Spleen (tissue), 11 donors: ENCODE results near the gene PTPRN2. TPM values are rescaled to one million over a fixed set of nuclear protein-coding genes. Genes with fewer than 3 reads are reported as not detected.
A peak's percentile ranks its signal among the peaks of the same experiment; 100 is the strongest.

Source experiments
- DNase-seq: peaks from one replicate; pipeline ENCODE4 v3.0.0-alpha.2; 2020
- H3K27ac ChIP-seq, 8 donors: fragments of 200-600 bp; sonication (generic) in 7 of 8; 1 replicate in 4 of 8; 2 replicates in 4 of 8; pipeline versions ENCODE4 v1.5.0 to v1.8.0; 2016 to 2021; ENCODE audit warnings: inconsistent platforms in 4 of 8, mild to moderate bottlenecking in 4 of 8, moderate library complexity in 1 of 8
- H3K27me3 ChIP-seq, 7 donors: fragments of 200-600 bp; sonication (generic) in 6 of 7; replicated peaks in 1 of 7; 1 replicate in 4 of 7; 2 replicates in 3 of 7; pipeline versions ENCODE4 v1.5.0 to v1.8.0; 2016 to 2021; ENCODE audit warnings: inconsistent platforms in 3 of 7, mild to moderate bottlenecking in 1 of 7
- H3K36me3 ChIP-seq, 6 donors: fragments of 200-600 bp; sonication (generic) in 5 of 6; 1 replicate in 4 of 6; 2 replicates in 2 of 6; pipeline versions ENCODE4 v1.5.0 to v1.8.0; 2016 to 2021; ENCODE audit warnings: inconsistent platforms in 2 of 6
- H3K4me1 ChIP-seq, 6 donors: fragments of 200-600 bp; sonication (generic) in 5 of 6; 1 replicate in 3 of 6; 2 replicates in 3 of 6; pipeline versions ENCODE4 v1.5.0 to v1.8.0; 2016 to 2021; ENCODE audit warnings: inconsistent platforms in 3 of 6
- H3K4me3 ChIP-seq, 8 donors: fragments of 200-600 bp; sonication (generic) in 7 of 8; 1 replicate in 4 of 8; 2 replicates in 4 of 8; pipeline versions ENCODE4 v1.5.0 to v1.8.0; 2016 to 2021; ENCODE audit warnings: inconsistent platforms in 4 of 8, mild to moderate bottlenecking in 4 of 8, moderate library complexity in 2 of 8
- H3K9me3 ChIP-seq, 8 donors: fragments of 200-600 bp; sonication (generic) in 7 of 8; 1 replicate in 4 of 8; 2 replicates in 4 of 8; pipeline versions ENCODE4 v1.5.0 to v1.8.0; 2016 to 2021; ENCODE audit warnings: inconsistent platforms in 4 of 8
- POLR2A ChIP-seq, 3 donors: fragments of 450-650 bp; IDR thresholded peaks; one replicate each; pipeline ENCODE4 v1.5.1; 2017; ENCODE audit warnings: antibody characterized with exemption in 3 of 3, mild to moderate bottlenecking in 1 of 3
- POLR2AphosphoS5 ChIP-seq, 3 donors: sonication (generic); formaldehyde crosslinking; IDR thresholded peaks; one replicate each; pipeline ENCODE4 v1.5.1; 2017; ENCODE audit warnings: antibody characterized with exemption in 3 of 3
- WGBS, 5 donors: extraction: QIAGEN DNeasy Blood & Tissue Kit in 3 of 5; methylation state at CpG; one replicate each; pipeline versions ENCODE4 v1.1.5 to v1.1.7; 2013 to 2018; 5-methylcytosine and 5-hydroxymethylcytosine counted together
- intact Hi-C: fragments of 100-400 bp; cut with DNase I; formaldehyde crosslinking; loops from one replicate; pipeline ENCODE4 v1.15.0; 2023; ENCODE audit warnings: low total_unique reads
- polyA plus RNA-seq, 3 donors: library from polyadenylated mRNA; stranded (reverse); fragments of 200-250 nt; gene quantifications; one replicate each; pipeline ENCODE4 v1.2.1, GENCODE V29; 2013
- total RNA-seq, 7 donors: library from RNA; depleted of rRNA in 3 of 7; stranded (reverse); fragments of >200 nt in 3 of 7; fragmentation: NEBNext Ultra II Directional in 4 of 7; extraction: Animal tissue kit (Norgen Biotek cat#: 25700) in 4 of 7; gene quantifications; one replicate each; pipeline versions ENCODE4 v1.1.0 to v1.2.1, GENCODE V29; 2016 to 2021
- TF ChIP-seq, protein P1 (sequence below), 11 experiments: fragments of 200-600 bp in 7 of 11; fragments of 450-650 bp in 4 of 11; sonication (generic) in 4 of 11; IDR thresholded peaks in 8 of 11; conservative IDR thresholded peaks in 3 of 11; 1 replicate in 7 of 11; 2 replicates in 4 of 11; pipeline versions ENCODE4 v1.4.0 to v1.8.0; 2016 to 2021; ENCODE audit warnings: antibody characterized with exemption in 11 of 11, inconsistent platforms in 4 of 11, mild to moderate bottlenecking in 1 of 11
- donor health status: healthy with polysubstance abuse.
- donor health status: DM: no; HTN: no; CAD: no; lungs with moderate emphysema.
- donor health status: DM: no; HTN: no; CAD: no.
- donor health status: Bipolar disorder and iron deficiency.
- donor health status: healthy.
- donor health status: DM: no; HTN: no; CAD: no.
- donor health status: DM: yes; HTN: yes; CAD: no.

The PTPRN2 gene
- total and polyA plus RNA-seq, 10 donors: 7.0 to 22.8 (median 16.8) TPM

DNA sequence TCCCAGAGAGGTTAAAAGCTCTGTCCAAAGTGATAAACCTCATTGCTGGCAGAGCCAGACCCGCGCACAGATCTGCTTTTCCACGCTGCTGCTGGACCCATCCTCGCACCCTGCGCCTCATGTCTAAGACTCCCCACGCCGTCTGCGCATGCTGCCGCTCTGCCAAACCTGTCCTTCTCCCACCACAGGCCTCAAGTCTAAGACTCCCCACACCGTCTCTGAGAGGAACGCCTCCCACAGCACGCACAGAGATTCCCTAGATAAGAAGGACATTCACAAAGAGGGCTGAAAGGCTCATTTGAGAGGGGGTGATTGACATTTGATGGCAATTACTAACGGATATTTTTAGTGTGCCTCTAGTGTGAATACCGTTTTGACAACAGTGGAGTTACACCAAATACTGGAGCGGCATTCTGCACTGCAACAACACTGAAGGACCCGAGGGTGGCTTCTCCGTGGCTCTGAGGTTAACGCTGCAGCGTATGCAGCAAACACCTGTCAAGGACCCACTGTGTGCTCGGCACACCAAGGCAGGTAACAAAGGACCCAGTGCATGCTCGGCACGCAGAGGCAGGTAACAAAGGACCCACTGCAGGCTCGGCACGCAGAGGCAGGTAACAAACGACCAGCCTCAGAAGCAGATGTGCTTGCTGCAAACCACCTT is 1019.4 kb downstream of the PTPRN2 start:
- peak; percentile 70 for DNase-seq
- intact Hi-C loops: no loop called here
- Histone ChIP-seq H3K27me3 (no peaks in the 10 kb centered on the region), H3K36me3 (no peaks in the 10 kb centered on the region), H3K9me3 (no peaks in the 10 kb centered on the region), H3K27ac (peak overlapping the region in 7 of 8 donors; percentile 61 to 83 (median 79)), H3K4me3 (peak overlapping the region; percentile 42 to 88 (median 56)), H3K4me1 (peaks cover 10 to 37% (median 24%) of the 10 kb centered on the region in 6 donors)
- 47 to 62% (median 57%) methylated on average over 19 to 25 of the region's 25 CpGs for WGBS, 5 donors
- no peak for TF ChIP-seq POLR2A (IDR thresholded peaks at IDR 0.05)
- TF ChIP-seq, protein P1, sequence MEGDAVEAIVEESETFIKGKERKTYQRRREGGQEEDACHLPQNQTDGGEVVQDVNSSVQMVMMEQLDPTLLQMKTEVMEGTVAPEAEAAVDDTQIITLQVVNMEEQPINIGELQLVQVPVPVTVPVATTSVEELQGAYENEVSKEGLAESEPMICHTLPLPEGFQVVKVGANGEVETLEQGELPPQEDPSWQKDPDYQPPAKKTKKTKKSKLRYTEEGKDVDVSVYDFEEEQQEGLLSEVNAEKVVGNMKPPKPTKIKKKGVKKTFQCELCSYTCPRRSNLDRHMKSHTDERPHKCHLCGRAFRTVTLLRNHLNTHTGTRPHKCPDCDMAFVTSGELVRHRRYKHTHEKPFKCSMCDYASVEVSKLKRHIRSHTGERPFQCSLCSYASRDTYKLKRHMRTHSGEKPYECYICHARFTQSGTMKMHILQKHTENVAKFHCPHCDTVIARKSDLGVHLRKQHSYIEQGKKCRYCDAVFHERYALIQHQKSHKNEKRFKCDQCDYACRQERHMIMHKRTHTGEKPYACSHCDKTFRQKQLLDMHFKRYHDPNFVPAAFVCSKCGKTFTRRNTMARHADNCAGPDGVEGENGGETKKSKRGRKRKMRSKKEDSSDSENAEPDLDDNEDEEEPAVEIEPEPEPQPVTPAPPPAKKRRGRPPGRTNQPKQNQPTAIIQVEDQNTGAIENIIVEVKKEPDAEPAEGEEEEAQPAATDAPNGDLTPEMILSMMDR (IDR thresholded peaks at IDR 0.05 in 8 of 11, conservative IDR thresholded peaks at IDR 0.05 in 3 of 11): no peak
- TF ChIP-seq POLR2AphosphoS5 (IDR thresholded peaks at IDR 0.05): no peak

DNA sequence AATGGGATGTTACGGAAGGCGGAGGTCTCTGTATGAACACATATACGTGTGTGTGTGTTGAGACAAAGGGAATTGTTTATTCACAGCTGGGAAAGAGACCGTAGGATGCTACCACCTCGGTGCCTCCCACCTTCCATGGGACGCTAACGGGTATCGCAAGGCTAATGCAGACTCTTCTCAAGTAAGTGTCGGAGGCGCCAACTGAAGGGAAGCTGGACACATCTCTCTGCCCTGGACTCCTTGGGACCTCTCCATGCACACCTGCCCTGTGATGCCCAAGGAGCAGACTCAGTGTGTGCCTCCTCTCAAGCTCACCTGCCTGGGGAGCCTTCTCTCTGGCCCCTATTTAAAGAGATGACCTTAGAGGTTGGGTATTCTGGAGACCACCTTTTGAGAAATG is 1020.0 kb downstream of the PTPRN2 start:
- DNase-seq: peak; percentile 40
- peaks cover 10 to 37% (median 24%) of the 10 kb centered on the region in 6 donors for H3K4me1 ChIP-seq
- TF ChIP-seq, protein P1 (IDR thresholded peaks at IDR 0.05 in 8 of 11, conservative IDR thresholded peaks at IDR 0.05 in 3 of 11): no peak
- TF ChIP-seq POLR2AphosphoS5 (IDR thresholded peaks at IDR 0.05): no peak
- no peak for TF ChIP-seq POLR2A (IDR thresholded peaks at IDR 0.05)
- peak overlapping the region in 6 of 8 donors; percentile 42 to 88 (median 58) for H3K4me3 ChIP-seq
- H3K9me3 ChIP-seq: no peaks in the 10 kb centered on the region
- intact Hi-C loops: no loop called here
- no peaks in the 10 kb centered on the region for H3K27me3 ChIP-seq
- no peaks in the 10 kb centered on the region for H3K36me3 ChIP-seq
- H3K27ac ChIP-seq: peak overlapping the region in 1 of 8 donors; percentile 81
- WGBS, 5 donors: 89 to 96% (median 94%) methylated on average over 10 of the region's 10 CpGs

DNA sequence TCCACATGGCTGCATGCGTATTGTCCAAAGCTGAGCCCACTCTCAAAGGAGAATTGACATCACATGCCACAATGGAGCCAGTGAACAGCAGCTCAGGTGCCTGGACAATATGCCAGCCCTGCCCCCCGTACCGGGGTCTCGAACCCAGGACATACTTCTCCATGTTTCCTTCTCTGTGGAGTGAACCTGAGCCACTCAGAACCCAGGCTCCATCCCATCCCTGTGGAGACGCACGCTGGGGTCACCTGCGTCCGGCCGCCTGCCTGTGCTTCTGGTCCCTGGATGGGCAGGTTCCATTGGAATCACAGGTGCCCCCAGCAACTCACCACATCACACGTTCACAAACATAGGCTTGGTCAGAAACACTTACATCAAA is 1021.0 kb downstream of the PTPRN2 start:
- Histone ChIP-seq H3K36me3 (no peaks in the 10 kb centered on the region), H3K4me3 (no peak overlapping the region), H3K27ac (no peak overlapping the region), H3K4me1 (peaks cover 10 to 39% (median 24%) of the 10 kb centered on the region in 6 donors), H3K27me3 (no peaks in the 10 kb centered on the region), H3K9me3 (no peaks in the 10 kb centered on the region)
- peak; percentile 69 for DNase-seq
- intact Hi-C loops: no loop called here
- TF ChIP-seq POLR2A (IDR thresholded peaks at IDR 0.05) (no peak), POLR2AphosphoS5 (IDR thresholded peaks at IDR 0.05) (no peak)
- TF ChIP-seq, protein P1 (IDR thresholded peaks at IDR 0.05 in 8 of 11, conservative IDR thresholded peaks at IDR 0.05 in 3 of 11): no peak
- 90 to 98% (median 96%) methylated on average over 9 to 10 of the region's 10 CpGs for WGBS, 5 donors

DNA sequence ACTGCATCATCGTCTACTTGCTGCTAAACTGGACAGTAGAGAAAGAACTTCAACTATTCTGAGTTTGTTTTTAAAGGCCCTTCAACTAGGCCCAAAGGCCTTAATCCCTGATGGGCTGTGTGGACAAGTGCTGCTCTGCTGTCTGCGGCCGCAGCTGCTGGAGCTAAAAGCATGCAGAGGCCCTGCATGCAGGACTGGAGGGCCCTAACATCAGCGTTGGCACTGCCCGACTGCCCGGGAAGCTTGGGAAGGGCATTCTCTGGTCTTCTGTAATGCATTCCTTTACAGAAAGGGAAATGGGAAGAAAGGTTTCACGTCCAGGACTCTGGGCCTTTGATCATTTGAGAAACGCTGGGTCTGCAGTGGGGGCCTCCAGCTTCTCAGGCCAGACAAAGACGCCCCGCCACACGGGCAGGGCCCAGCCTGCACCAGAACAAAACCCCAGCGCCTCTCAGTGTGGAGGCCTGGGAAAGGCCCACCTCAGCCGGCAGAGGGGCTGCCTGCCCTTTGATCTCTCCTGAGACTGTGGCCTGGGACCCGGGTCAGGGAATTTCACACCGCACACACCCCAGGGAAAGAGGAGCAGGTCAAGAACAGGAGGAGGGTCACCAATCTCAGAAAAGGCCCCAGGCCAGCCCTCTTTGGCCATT is 1021.5 kb downstream of the PTPRN2 start:
- Histone ChIP-seq H3K27me3 (no peaks in the 10 kb centered on the region), H3K27ac (no peak overlapping the region), H3K9me3 (no peaks in the 10 kb centered on the region), H3K4me3 (no peak overlapping the region), H3K4me1 (peaks cover 10 to 44% (median 24%) of the 10 kb centered on the region in 6 donors), H3K36me3 (no peaks in the 10 kb centered on the region)
- WGBS, 5 donors: 86 to 93% (median 91%) methylated on average over 14 to 15 of the region's 15 CpGs
- TF ChIP-seq POLR2A (IDR thresholded peaks at IDR 0.05) (no peak), POLR2AphosphoS5 (IDR thresholded peaks at IDR 0.05) (no peak)
- TF ChIP-seq, protein P1 (IDR thresholded peaks at IDR 0.05 in 8 of 11, conservative IDR thresholded peaks at IDR 0.05 in 3 of 11): no peak
- peak; percentile 56 for DNase-seq
- intact Hi-C loops: no loop called here
